ENCODE measurements around the gene LRRTM4. TPM values are rescaled to one million over a fixed set of nuclear protein-coding genes. Genes with fewer than 3 reads are reported as not detected.

The LRRTM4 gene
- total RNA-seq, 2 experiments from 2014 or later: not detected

DNA sequence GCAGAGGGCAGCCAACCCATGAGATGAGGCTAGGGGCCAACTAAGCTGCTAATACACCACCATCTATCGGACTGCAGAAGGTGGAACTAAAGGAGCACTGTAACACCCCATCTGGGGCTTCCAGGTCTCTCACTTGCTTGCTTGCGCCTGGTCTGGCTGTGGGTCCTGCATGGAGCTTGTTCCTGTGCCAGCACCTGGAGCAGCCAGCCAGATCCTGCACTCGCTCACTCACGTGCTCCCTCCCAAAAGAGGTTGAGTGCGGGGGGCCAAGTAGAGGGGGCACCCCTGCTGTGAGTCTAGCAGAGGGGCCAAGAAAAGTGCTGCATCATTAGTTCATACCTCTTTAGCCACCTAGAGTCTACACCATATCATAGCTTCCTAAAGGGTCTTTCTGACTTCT, 250.9 kb downstream of the LRRTM4 start:
- no peak overlapping the region for H3K27ac ChIP-seq (ENCODE audit: low read depth, low read length, poor library complexity, severe bottlenecking)
- TF ChIP-seq, protein P1, sequence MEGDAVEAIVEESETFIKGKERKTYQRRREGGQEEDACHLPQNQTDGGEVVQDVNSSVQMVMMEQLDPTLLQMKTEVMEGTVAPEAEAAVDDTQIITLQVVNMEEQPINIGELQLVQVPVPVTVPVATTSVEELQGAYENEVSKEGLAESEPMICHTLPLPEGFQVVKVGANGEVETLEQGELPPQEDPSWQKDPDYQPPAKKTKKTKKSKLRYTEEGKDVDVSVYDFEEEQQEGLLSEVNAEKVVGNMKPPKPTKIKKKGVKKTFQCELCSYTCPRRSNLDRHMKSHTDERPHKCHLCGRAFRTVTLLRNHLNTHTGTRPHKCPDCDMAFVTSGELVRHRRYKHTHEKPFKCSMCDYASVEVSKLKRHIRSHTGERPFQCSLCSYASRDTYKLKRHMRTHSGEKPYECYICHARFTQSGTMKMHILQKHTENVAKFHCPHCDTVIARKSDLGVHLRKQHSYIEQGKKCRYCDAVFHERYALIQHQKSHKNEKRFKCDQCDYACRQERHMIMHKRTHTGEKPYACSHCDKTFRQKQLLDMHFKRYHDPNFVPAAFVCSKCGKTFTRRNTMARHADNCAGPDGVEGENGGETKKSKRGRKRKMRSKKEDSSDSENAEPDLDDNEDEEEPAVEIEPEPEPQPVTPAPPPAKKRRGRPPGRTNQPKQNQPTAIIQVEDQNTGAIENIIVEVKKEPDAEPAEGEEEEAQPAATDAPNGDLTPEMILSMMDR (conservative IDR thresholded peaks at IDR 0.05; ENCODE audit: low read length): no peak
- no peak for TF ChIP-seq EZH2phosphoT487 (IDR thresholded peaks at IDR 0.05; ENCODE audit: borderline replicate concordance, low read depth, low read length)
- DNase-seq (ENCODE audit: low spot score): no peak
- H3K36me3 ChIP-seq (ENCODE audit: insufficient read depth, low read length): no peaks in the 10 kb centered on the region
- no peak overlapping the region for H3K4me3 ChIP-seq (ENCODE audit: low read depth, low read length, poor library complexity, severe bottlenecking)
- ChIA-PET POLR2A (no interaction called here), CTCF (ENCODE audit: unreplicated experiment) (no interaction called here)
- H3K4me1 ChIP-seq (ENCODE audit: insufficient read depth, low read length, poor library complexity, severe bottlenecking): no peaks in the 10 kb centered on the region
- no peak overlapping the region for H2AFZ ChIP-seq (ENCODE audit: low read length)
- no peaks in the 10 kb centered on the region for H3K79me2 ChIP-seq (ENCODE audit: insufficient read depth, low read depth, low read length)
- no peak overlapping the region for H3K4me2 ChIP-seq (ENCODE audit: low read length)
- BruUV-seq (replicated peaks): no TSS peak
- no peaks in the 10 kb centered on the region for H3K9me2 ChIP-seq (ENCODE audit: insufficient read depth, low read length)
- intact Hi-C loops (cut with micrococcal nuclease; ENCODE audit: unreplicated experiment): no loop called here
- H4K20me1 ChIP-seq (ENCODE audit: insufficient read depth, low read length): no peaks in the 10 kb centered on the region
- no peaks in the 10 kb centered on the region for H3K9me3 ChIP-seq (ENCODE audit: low read length)

DNA sequence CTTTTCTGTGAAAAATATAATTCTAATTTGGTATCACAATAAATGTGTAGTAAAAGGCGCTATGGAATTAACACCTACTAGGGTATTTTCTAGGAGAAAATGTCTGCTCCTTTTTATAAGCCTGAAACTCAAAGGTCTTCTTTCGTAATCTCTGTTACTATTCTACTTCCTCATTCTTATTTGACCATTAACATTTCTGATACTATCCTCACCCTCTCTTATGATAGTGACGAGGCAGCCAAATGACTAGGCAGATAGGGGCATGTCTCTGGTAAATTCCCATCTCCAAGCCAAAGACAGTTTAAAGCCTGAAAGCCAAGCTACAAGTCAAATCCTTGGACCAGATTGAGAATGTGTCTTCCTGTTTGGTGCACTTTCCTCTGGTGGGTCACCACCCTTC, 251.7 kb downstream of the LRRTM4 start:
- Histone ChIP-seq H3K4me1 (ENCODE audit: insufficient read depth, low read length, poor library complexity, severe bottlenecking) (no peaks in the 10 kb centered on the region), H3K9me2 (ENCODE audit: insufficient read depth, low read length) (no peaks in the 10 kb centered on the region), H4K20me1 (ENCODE audit: insufficient read depth, low read length) (no peaks in the 10 kb centered on the region), H2AFZ (ENCODE audit: low read length) (no peak overlapping the region), H3K4me2 (ENCODE audit: low read length) (no peak overlapping the region), H3K4me3 (ENCODE audit: low read depth, low read length, poor library complexity, severe bottlenecking) (no peak overlapping the region), H3K36me3 (ENCODE audit: insufficient read depth, low read length) (no peaks in the 10 kb centered on the region), H3K27ac (ENCODE audit: low read depth, low read length, poor library complexity, severe bottlenecking) (no peak overlapping the region), H3K79me2 (ENCODE audit: insufficient read depth, low read depth, low read length) (no peaks in the 10 kb centered on the region), H3K9me3 (ENCODE audit: low read length) (no peaks in the 10 kb centered on the region)
- no peak for DNase-seq (ENCODE audit: low spot score)
- TF ChIP-seq EZH2phosphoT487 (IDR thresholded peaks at IDR 0.05; ENCODE audit: borderline replicate concordance, low read depth, low read length): no peak
- TF ChIP-seq, protein P1 (conservative IDR thresholded peaks at IDR 0.05; ENCODE audit: low read length): no peak
- BruUV-seq (replicated peaks): no TSS peak
- intact Hi-C loops (cut with micrococcal nuclease; ENCODE audit: unreplicated experiment): no loop called here
- POLR2A ChIA-PET: no interaction called here
- CTCF ChIA-PET (ENCODE audit: unreplicated experiment): no interaction called here

DNA sequence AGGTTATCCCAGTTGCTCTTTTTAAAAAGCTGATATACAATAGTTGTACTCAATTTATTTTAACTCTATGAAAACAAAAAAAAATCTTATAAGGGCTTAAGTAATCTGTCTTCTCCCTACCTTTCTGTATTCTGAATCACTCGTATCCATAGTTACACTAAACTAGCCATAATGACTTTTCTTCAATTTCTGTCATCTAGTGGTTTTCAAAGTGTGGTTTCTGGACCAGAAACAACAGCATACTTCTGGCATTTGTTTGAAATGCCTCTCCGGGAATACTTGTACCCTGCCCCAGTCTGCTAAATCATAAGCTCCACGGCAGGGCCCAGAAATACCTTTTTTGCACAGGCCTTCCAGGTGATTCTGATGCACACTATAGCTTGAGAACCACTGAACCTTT, 253.6 kb downstream of the LRRTM4 start:
- no peaks in the 10 kb centered on the region for H3K4me1 ChIP-seq (ENCODE audit: insufficient read depth, low read length, poor library complexity, severe bottlenecking)
- H3K4me3 ChIP-seq (ENCODE audit: low read depth, low read length, poor library complexity, severe bottlenecking): no peak overlapping the region
- no peak overlapping the region for H3K27ac ChIP-seq (ENCODE audit: low read depth, low read length, poor library complexity, severe bottlenecking)
- no peaks in the 10 kb centered on the region for H3K9me2 ChIP-seq (ENCODE audit: insufficient read depth, low read length)
- no TSS peak for BruUV-seq (replicated peaks)
- CTCF ChIA-PET (ENCODE audit: unreplicated experiment): no interaction called here
- H3K9me3 ChIP-seq (ENCODE audit: low read length): no peaks in the 10 kb centered on the region
- no peaks in the 10 kb centered on the region for H3K79me2 ChIP-seq (ENCODE audit: insufficient read depth, low read depth, low read length)
- DNase-seq (ENCODE audit: low spot score): no peak
- no peaks in the 10 kb centered on the region for H3K36me3 ChIP-seq (ENCODE audit: insufficient read depth, low read length)
- no peak overlapping the region for H3K4me2 ChIP-seq (ENCODE audit: low read length)
- POLR2A ChIA-PET: interaction anchor here (0.6 to 0.9 kb wide), 2 partner anchors 13 to 1458 kb away, joined by 3 read pairs; no protein-coding TSS in a partner anchor
- no peak for TF ChIP-seq EZH2phosphoT487 (IDR thresholded peaks at IDR 0.05; ENCODE audit: borderline replicate concordance, low read depth, low read length)
- TF ChIP-seq, protein P1 (conservative IDR thresholded peaks at IDR 0.05; ENCODE audit: low read length): no peak
- H2AFZ ChIP-seq (ENCODE audit: low read length): no peak overlapping the region
- intact Hi-C loops (cut with micrococcal nuclease; ENCODE audit: unreplicated experiment): no loop called here
- no peaks in the 10 kb centered on the region for H4K20me1 ChIP-seq (ENCODE audit: insufficient read depth, low read length)
